Peyer's patch (tissue), 4 donors: ENCODE measurements around the gene THSD8.

Experiments
- CTCF ChIP-seq, 6 experiments: fragments of 450-650 bp in 4 of 6; fragments of 200-600 bp in 2 of 6; sonication (generic) in 1 of 6; IDR thresholded peaks; one replicate each; pipeline ENCODE4 v1.5.1; 2017 to 2019; ENCODE audit warnings: antibody characterized with exemption in 6 of 6, mild to moderate bottlenecking in 3 of 6, moderate library complexity in 1 of 6
- POLR2A ChIP-seq, 2 donors: fragments of 450-650 bp; IDR thresholded peaks; one replicate each; pipeline ENCODE4 v1.5.1; 2017; ENCODE audit warnings: antibody characterized with exemption in 2 of 2, mild to moderate bottlenecking in 2 of 2, moderate library complexity in 2 of 2

GRCh38 chr19:12773571-12773970, 28.3 kb upstream of the THSD8 start:
- TF ChIP-seq CTCF (IDR thresholded peaks at IDR 0.05) (no peak), POLR2A (IDR thresholded peaks at IDR 0.05) (no peak)
